Vagina (tissue), 2 donors: ENCODE measurements around the gene DNAI2. TPM values are rescaled to one million over a fixed set of nuclear protein-coding genes. Genes with fewer than 3 reads are reported as not detected.

Source experiments
- DNase-seq, 2 donors: peaks; one replicate each; pipeline ENCODE4 v3.0.0-alpha.2; 2017; ENCODE audit errors: extremely low spot score in 2 of 2
- H3K27ac ChIP-seq: fragments of 200-600 bp; sonication (generic); one replicate; pipeline ENCODE4 v1.5.1; 2019
- H3K27me3 ChIP-seq: fragments of 200-600 bp; sonication (generic); one replicate; pipeline ENCODE4 v1.5.1; 2019
- H3K36me3 ChIP-seq, 2 donors: fragments of 200-600 bp; sonication (generic); one replicate each; pipeline ENCODE4 v1.5.1; 2017 to 2019
- H3K4me1 ChIP-seq: fragments of 200-600 bp; sonication (generic); one replicate; pipeline ENCODE4 v1.5.1; 2019
- H3K4me3 ChIP-seq, 2 donors: fragments of 200-600 bp; sonication (generic); 1 replicate in 1 of 2; 2 replicates in 1 of 2; pipeline ENCODE4 v1.5.1; 2016 to 2019
- H3K9me3 ChIP-seq: fragments of 200-600 bp; sonication (generic); one replicate; pipeline ENCODE4 v1.5.1; 2019
- POLR2A ChIP-seq, 2 donors: fragments of 450-650 bp; IDR thresholded peaks; one replicate each; pipeline ENCODE4 v1.6.1; 2017; ENCODE audit warnings: antibody characterized with exemption in 2 of 2, mild to moderate bottlenecking in 2 of 2, moderate library complexity in 2 of 2
- POLR2AphosphoS5 ChIP-seq, 2 donors: sonication (generic); formaldehyde crosslinking; IDR thresholded peaks; one replicate each; pipeline ENCODE4 v1.9.0; 2017; ENCODE audit warnings: antibody characterized with exemption in 2 of 2, mild to moderate bottlenecking in 2 of 2, low read depth in 1 of 2; ENCODE audit not compliant: insufficient read depth in 1 of 2
- intact Hi-C: fragments of 100-400 bp; cut with DNase I; formaldehyde crosslinking; loops from one replicate; pipeline ENCODE4 v1.15.1; 2023
- total RNA-seq: library from RNA; depleted of rRNA; stranded (reverse); fragments of >200 nt; gene quantifications from one replicate; pipeline ENCODE4 v1.2.3, GENCODE V29; 2016
- TF ChIP-seq, protein P1 (sequence below), 3 experiments: fragments of 450-650 bp in 2 of 3; fragments of 200-600 bp in 1 of 3; sonication (generic) in 1 of 3; IDR thresholded peaks; one replicate each; pipeline ENCODE4 v1.5.1; 2017 to 2019; ENCODE audit warnings: antibody characterized with exemption in 3 of 3, mild to moderate bottlenecking in 2 of 3, moderate library complexity in 2 of 3

The DNAI2 gene
- total RNA-seq, 1 donor from 2014 or later = not detected

DNA sequence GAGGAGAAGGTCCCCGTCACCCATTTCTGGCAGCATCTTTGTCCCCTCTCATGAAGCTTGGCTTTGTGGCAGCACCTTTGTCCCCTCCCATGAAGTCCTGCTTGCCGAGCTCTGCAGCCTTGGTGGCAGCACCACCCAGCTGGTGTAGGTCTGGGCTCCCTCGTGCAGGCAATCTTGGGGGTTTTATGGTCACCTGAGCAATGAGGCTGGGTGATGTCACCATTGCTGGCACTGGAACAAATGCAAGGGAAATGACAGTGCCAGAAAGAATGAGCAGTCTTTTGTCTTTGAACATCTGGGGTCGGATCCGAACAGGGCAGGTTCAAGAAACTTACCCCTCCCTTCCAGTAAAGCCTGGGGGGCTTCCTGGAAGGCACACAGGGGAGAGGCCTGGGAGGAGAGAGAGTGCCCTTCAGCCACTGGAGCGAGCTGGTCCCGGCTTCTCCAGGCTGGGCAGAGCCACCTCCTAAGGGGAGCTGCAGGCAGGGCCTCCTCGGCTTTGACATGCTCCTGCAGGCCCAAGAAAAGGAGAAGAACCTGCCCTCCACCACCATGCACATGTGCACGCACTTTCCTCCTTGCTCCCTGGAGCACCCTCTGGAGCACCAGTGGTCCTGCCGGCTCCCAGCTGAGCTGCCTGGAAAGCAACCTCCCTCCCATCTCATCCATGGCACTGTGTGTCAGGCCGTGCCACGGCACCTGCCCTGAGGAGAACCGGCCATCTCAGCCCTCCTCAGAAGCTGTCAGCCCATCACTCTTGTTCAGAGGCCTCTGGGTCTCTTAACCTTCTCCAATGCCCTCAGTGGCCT lies 71.6 kb downstream of the DNAI2 start:
- Histone ChIP-seq H3K4me3 (no peak overlapping the region), H3K36me3 (no peaks in the 10 kb centered on the region), H3K27ac (no peak overlapping the region), H3K9me3 (no peaks in the 10 kb centered on the region), H3K27me3 (no peaks in the 10 kb centered on the region), H3K4me1 (peaks cover 6% of the 10 kb centered on the region)
- TF ChIP-seq, protein P1, sequence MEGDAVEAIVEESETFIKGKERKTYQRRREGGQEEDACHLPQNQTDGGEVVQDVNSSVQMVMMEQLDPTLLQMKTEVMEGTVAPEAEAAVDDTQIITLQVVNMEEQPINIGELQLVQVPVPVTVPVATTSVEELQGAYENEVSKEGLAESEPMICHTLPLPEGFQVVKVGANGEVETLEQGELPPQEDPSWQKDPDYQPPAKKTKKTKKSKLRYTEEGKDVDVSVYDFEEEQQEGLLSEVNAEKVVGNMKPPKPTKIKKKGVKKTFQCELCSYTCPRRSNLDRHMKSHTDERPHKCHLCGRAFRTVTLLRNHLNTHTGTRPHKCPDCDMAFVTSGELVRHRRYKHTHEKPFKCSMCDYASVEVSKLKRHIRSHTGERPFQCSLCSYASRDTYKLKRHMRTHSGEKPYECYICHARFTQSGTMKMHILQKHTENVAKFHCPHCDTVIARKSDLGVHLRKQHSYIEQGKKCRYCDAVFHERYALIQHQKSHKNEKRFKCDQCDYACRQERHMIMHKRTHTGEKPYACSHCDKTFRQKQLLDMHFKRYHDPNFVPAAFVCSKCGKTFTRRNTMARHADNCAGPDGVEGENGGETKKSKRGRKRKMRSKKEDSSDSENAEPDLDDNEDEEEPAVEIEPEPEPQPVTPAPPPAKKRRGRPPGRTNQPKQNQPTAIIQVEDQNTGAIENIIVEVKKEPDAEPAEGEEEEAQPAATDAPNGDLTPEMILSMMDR (IDR thresholded peaks at IDR 0.05) = no peak
- no peak for TF ChIP-seq POLR2AphosphoS5 (IDR thresholded peaks at IDR 0.05; ENCODE audit: insufficient read depth in 1 of 2, low read depth in 1 of 2)
- no peak for TF ChIP-seq POLR2A (IDR thresholded peaks at IDR 0.05)
- DNase-seq = no peak
- intact Hi-C loops = no loop called here

DNA sequence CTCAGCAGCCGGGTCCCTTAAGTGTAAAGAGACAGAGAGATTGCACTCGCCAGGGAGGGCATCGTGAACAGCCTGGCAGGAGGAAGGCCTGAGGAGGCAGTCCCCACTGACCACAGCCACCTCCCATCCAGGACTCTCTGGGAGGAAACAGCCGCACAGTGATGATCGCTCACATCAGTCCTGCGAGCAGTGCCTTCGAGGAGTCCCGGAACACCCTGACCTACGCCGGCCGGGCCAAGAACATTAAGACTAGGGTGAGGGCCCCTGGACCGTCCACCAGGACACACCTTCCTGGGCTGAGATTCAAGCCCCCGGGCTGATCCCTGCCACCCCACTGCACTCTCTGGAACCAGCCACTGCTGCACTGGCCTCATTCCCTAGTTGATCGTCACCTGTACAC lies 73.6 kb downstream of the DNAI2 start:
- Histone ChIP-seq H3K27me3 (no peaks in the 10 kb centered on the region), H3K9me3 (no peaks in the 10 kb centered on the region), H3K4me3 (no peak overlapping the region), H3K4me1 (peaks cover 6% of the 10 kb centered on the region), H3K36me3 (no peaks in the 10 kb centered on the region), H3K27ac (no peak overlapping the region)
- intact Hi-C loops = no loop called here
- DNase-seq = no peak
- TF ChIP-seq POLR2A (IDR thresholded peaks at IDR 0.05) = no peak
- TF ChIP-seq POLR2AphosphoS5 (IDR thresholded peaks at IDR 0.05; ENCODE audit: insufficient read depth in 1 of 2, low read depth in 1 of 2) = no peak
- TF ChIP-seq, protein P1 (IDR thresholded peaks at IDR 0.05) = no peak

DNA sequence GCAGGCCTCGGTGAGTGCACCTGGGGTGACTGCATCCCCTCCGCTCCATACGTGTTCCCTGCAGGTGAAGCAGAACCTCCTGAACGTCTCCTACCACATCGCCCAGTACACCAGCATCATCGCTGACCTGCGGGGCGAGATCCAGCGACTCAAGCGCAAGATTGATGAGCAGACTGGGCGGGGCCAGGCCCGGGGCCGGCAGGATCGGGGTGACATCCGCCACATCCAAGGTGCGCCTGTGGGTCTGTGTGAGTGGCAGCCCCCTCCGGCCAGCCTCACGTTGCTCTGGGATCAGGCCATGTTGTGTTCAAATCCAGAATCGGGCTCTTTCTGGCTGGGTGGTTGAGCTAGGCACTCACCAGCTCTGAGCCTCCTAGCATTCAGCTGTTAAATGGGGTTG lies 75.1 kb downstream of the DNAI2 start:
- Histone ChIP-seq H3K4me1 (peaks cover 6% of the 10 kb centered on the region), H3K4me3 (no peak overlapping the region), H3K36me3 (no peaks in the 10 kb centered on the region), H3K27ac (no peak overlapping the region), H3K9me3 (no peaks in the 10 kb centered on the region), H3K27me3 (no peaks in the 10 kb centered on the region)
- TF ChIP-seq POLR2AphosphoS5 (IDR thresholded peaks at IDR 0.05; ENCODE audit: insufficient read depth in 1 of 2, low read depth in 1 of 2) = no peak
- no peak for TF ChIP-seq POLR2A (IDR thresholded peaks at IDR 0.05)
- TF ChIP-seq, protein P1 (IDR thresholded peaks at IDR 0.05) = no peak
- no peak for DNase-seq
- intact Hi-C loops = no loop called here

DNA sequence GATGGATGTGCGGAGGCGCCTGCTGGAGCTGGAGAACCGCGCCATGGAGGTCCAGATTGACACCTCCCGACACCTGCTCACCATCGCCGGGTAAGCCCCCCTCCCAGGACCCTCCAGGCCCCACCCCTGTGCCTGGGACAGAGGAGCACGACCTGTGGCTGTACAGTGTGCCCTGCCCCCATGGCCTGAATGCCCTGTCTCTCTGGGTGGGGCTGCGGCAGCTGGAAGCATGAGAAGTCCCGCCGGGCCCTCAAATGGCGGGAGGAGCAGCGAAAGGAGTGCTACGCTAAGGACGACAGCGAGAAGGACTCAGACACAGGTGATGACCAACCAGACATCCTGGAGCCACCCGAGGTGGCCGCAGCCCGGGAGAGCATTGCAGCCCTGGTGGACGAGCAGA lies 76.5 kb downstream of the DNAI2 start:
- intact Hi-C loops = no loop called here
- Histone ChIP-seq H3K9me3 (no peaks in the 10 kb centered on the region), H3K4me3 (no peak overlapping the region), H3K27me3 (no peaks in the 10 kb centered on the region), H3K27ac (no peak overlapping the region), H3K4me1 (peaks cover 4% of the 10 kb centered on the region), H3K36me3 (no peaks in the 10 kb centered on the region)
- TF ChIP-seq POLR2AphosphoS5 (IDR thresholded peaks at IDR 0.05; ENCODE audit: insufficient read depth in 1 of 2, low read depth in 1 of 2) (no peak), POLR2A (IDR thresholded peaks at IDR 0.05) (no peak)
- TF ChIP-seq, protein P1 (IDR thresholded peaks at IDR 0.05) = no peak
- no peak for DNase-seq

DNA sequence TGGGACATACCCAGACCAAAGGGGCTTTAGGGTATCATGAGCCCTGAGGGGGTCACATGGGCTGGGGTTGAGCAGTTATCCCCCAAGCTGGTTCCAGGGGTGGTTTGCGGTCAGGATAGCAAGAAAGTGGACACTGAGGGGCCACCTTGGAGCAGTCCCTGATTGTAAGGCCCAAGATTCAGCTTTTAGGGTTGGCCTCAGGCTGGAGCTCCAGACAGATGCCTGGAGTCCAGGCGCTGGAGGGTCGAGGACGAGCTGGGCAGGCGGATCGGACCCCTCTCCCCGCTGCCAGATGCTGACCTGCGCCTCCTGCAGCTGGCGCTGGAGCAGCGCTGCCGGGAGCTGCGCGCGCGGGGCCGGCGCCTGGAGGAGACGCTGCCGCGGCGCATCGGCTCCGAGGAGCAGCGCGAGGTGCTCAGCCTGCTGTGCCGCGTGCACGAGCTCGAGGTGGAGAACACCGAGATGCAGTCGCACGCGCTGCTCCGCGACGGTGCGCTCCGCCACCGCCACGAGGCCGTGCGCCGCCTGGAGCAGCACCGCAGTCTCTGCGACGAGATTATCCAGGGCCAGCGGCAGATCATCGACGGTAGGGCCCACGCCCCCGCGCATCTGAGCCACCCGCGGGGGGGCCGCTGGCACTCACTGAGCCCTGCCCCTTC lies 77.6 kb downstream of the DNAI2 start:
- intact Hi-C loops = no loop called here
- DNase-seq = no peak
- Histone ChIP-seq H3K36me3 (no peaks in the 10 kb centered on the region), H3K27ac (no peak overlapping the region), H3K9me3 (no peaks in the 10 kb centered on the region), H3K4me3 (no peak overlapping the region), H3K4me1 (no peaks in the 10 kb centered on the region), H3K27me3 (no peaks in the 10 kb centered on the region)
- no peak for TF ChIP-seq POLR2AphosphoS5 (IDR thresholded peaks at IDR 0.05; ENCODE audit: insufficient read depth in 1 of 2, low read depth in 1 of 2)
